Activated CD8-positive, alpha-beta T cell treated with anti-CD3 and anti-CD28 coated beads for 36 hours (primary cell): Measurements from ENCODE around the gene SKP2. TPM values are rescaled to one million over a fixed set of nuclear protein-coding genes. Genes with fewer than 3 reads are reported as not detected.

Source experiments
- ATAC-seq: fragments of 200-7000 bp; cut with Tn5 transposase; one replicate; pipeline ENCODE4 v1.10.0; 2021; ENCODE audit warnings: mild to moderate bottlenecking, moderate library complexity
- CTCF ChIA-PET: fragments of 350-600 bp; sonication (Branson Sonifier 250); formaldehyde crosslinking; loops from one replicate; lab custom pipeline; 2021; ENCODE audit warnings: antibody characterized with exemption; lab: Charles Lee
- POLR2A ChIA-PET: fragments of 350-600 bp; sonication (Branson Sonifier 250); formaldehyde crosslinking; loops from one replicate; lab custom pipeline; 2021; ENCODE audit warnings: antibody characterized with exemption; lab: Charles Lee
- DNase-seq: peaks from one replicate; pipeline ENCODE4 v3.0.0-alpha.2; 2020
- H3K27ac Mint-ChIP-seq: one replicate; pipeline ENCODE4 v1.8.0; 2021; ENCODE audit warnings: mild to moderate bottlenecking, mixed read lengths
- H3K27me3 Mint-ChIP-seq: one replicate; pipeline ENCODE4 v1.8.0; 2021; ENCODE audit warnings: mixed read lengths
- H3K36me3 Mint-ChIP-seq: one replicate; pipeline ENCODE4 v1.8.0; 2021; ENCODE audit warnings: low read depth, mixed read lengths
- H3K4me1 Mint-ChIP-seq: one replicate; pipeline ENCODE4 v1.8.0; 2021; ENCODE audit warnings: low read depth, mixed read lengths
- H3K4me3 Mint-ChIP-seq: one replicate; pipeline ENCODE4 v1.8.0; 2021; ENCODE audit warnings: mild to moderate bottlenecking, moderate library complexity, mixed read lengths
- H3K9me3 Mint-ChIP-seq: one replicate; pipeline ENCODE4 v1.8.0; 2021; ENCODE audit warnings: mixed read lengths
- CTCF ChIP-seq: fragments of 200-600 bp; IDR thresholded peaks from one replicate; pipeline ENCODE4 v1.8.0; 2022; ENCODE audit warnings: antibody characterized with exemption, mild to moderate bottlenecking
- intact Hi-C: fragments of 100-400 bp; cut with micrococcal nuclease; formaldehyde crosslinking; loops from one replicate; pipeline ENCODE4 v1.10.0; 2022
- total RNA-seq, 2 experiments: library from RNA; stranded (reverse); gene quantifications; one replicate each; pipeline ENCODE4 v1.2.3, GENCODE V29; 2021

SKP2 gene
- total RNA-seq, 2 experiments from 2014 or later: 55.8 to 60.2 TPM

- Mint-ChIP-seq H3K4me3 (no peak overlapping the region), H3K27me3 (no peaks in the 10 kb centered on the region), H3K36me3 (peaks cover 64% of the 10 kb centered on the region), H3K4me1 (peaks cover 9% of the 10 kb centered on the region), H3K9me3 (no peaks in the 10 kb centered on the region), H3K27ac (no peak overlapping the region)
- intact Hi-C loops: no loop called here
- TF ChIP-seq CTCF: peak; percentile 34
- CTCF ChIA-PET: interaction anchor here (0.7 to 1.4 kb wide), 8 partner anchors 11 to 128 kb away, joined by 3 to 6 read pairs (median 3); no protein-coding TSS in a partner anchor
- POLR2A ChIA-PET: no interaction called here
- ATAC-seq: no peak
- DNase-seq: no peak
These were observed 26.0 kb downstream of the SKP2 start for GRCh38 chr5:36177715-36178523.

GRCh38 chr5:36178524-36178890, 26.6 kb downstream of the SKP2 start:
- Mint-ChIP-seq H3K27me3 (no peaks in the 10 kb centered on the region), H3K4me3 (no peak overlapping the region), H3K36me3 (peaks cover 61% of the 10 kb centered on the region), H3K9me3 (no peaks in the 10 kb centered on the region), H3K4me1 (peaks cover 9% of the 10 kb centered on the region), H3K27ac (no peak overlapping the region)
- TF ChIP-seq CTCF: no peak
- CTCF ChIA-PET: interaction anchor here (0.7 to 1.4 kb wide), 8 partner anchors 11 to 127 kb away, joined by 3 to 6 read pairs (median 3); no protein-coding TSS in a partner anchor
- ATAC-seq: no peak
- POLR2A ChIA-PET: no interaction called here
- no peak for DNase-seq
- intact Hi-C loops: no loop called here

- no peak for TF ChIP-seq CTCF
- Mint-ChIP-seq H3K4me3 (no peak overlapping the region), H3K27ac (no peak overlapping the region), H3K27me3 (no peaks in the 10 kb centered on the region), H3K36me3 (peaks cover 59% of the 10 kb centered on the region), H3K9me3 (no peaks in the 10 kb centered on the region), H3K4me1 (peaks cover 9% of the 10 kb centered on the region)
- intact Hi-C loops: no loop called here
- POLR2A ChIA-PET: no interaction called here
- CTCF ChIA-PET: interaction anchor here (0.8 kb wide), 1 partner anchor 517 kb away, joined by 3 read pairs; no protein-coding TSS in a partner anchor
- no peak for ATAC-seq
- DNase-seq: no peak
These were observed 28.0 kb downstream of the SKP2 start for GRCh38 chr5:36179950-36180349.

- ATAC-seq: no peak
- Mint-ChIP-seq H3K36me3 (peaks cover 61% of the 10 kb centered on the region), H3K4me1 (peaks cover 9% of the 10 kb centered on the region), H3K27me3 (no peaks in the 10 kb centered on the region), H3K27ac (no peak overlapping the region), H3K4me3 (no peak overlapping the region), H3K9me3 (no peaks in the 10 kb centered on the region)
- DNase-seq: no peak
- no peak for TF ChIP-seq CTCF
- CTCF ChIA-PET: interaction anchor here (0.8 kb wide), 1 partner anchor 516 kb away, joined by 3 read pairs; no protein-coding TSS in a partner anchor
- POLR2A ChIA-PET: no interaction called here
- intact Hi-C loops: no loop called here
These were observed 28.8 kb downstream of the SKP2 start for GRCh38 chr5:36180556-36181350.
